ENCODE data around the gene SLC44A4.

The SLC44A4 gene

GRCh38 chr6:31927242-31927862, 48.6 kb upstream of the SLC44A4 start, which contains the start of gene C2:
TSS of gene C2 (plus strand) at chr6:31927717. CDS start at chr6:31927753, 36 bp downstream.
- H3K27ac ChIP-seq (ENCODE audit: low read length), result no peak within 1 kb of the TSS
- no peaks in the 10 kb centered on the region for H3K27me3 ChIP-seq (replicated peaks; ENCODE audit: insufficient read depth, low read length)
- TF ChIP-seq EZH2 (optimal IDR thresholded peaks at IDR 0.05; ENCODE audit: low read depth, low read length) (no peak), EZH2phosphoT487 (IDR thresholded peaks at IDR 0.05; ENCODE audit: low read length) (no peak), CTCF (IDR thresholded peaks at IDR 0.05; ENCODE audit: low read length) (no peak)
- H3K4me2 ChIP-seq (ENCODE audit: low read depth, low read length), result peak within 1 kb of the TSS; percentile 31
- no peaks in the 10 kb centered on the region for H3K9me2 ChIP-seq (replicated peaks; ENCODE audit: insufficient read depth, low read length)
- no peaks in the 10 kb centered on the region for H3K36me3 ChIP-seq (replicated peaks; ENCODE audit: insufficient read depth, low read length)
- H2AFZ ChIP-seq (ENCODE audit: low read length), result peak within 1 kb of the TSS; percentile 78
- H3K4me3 ChIP-seq (ENCODE audit: low read length), result peak within 1 kb of the TSS; percentile 28; the same call in 1 of the 2 replicates
- H3K79me2 ChIP-seq (ENCODE audit: low read length), result no peaks in the 10 kb centered on the region
- H4K20me1 ChIP-seq (ENCODE audit: insufficient read depth, low read length), result no peaks in the 10 kb centered on the region
- H3K4me1 ChIP-seq (ENCODE audit: low read length), result no peaks in the 10 kb centered on the region
- no peaks in the 10 kb centered on the region for H3K9me3 ChIP-seq (replicated peaks; ENCODE audit: insufficient read depth, low read length)
- H3K9ac ChIP-seq (ENCODE audit: low read length), result no peak within 1 kb of the TSS
- DNase-seq, result no peak
- no peaks in the 10 kb centered on the region for H3F3A ChIP-seq (ENCODE audit: insufficient read depth, low read length)

- no peak for DNase-seq
- Histone ChIP-seq H2AFZ (ENCODE audit: low read length) (no peak overlapping the region), H3K79me2 (ENCODE audit: low read length) (no peaks in the 10 kb centered on the region), H3K4me3 (ENCODE audit: low read length) (no peak overlapping the region), H3K9me2 (replicated peaks; ENCODE audit: insufficient read depth, low read length) (no peaks in the 10 kb centered on the region), H3F3A (ENCODE audit: insufficient read depth, low read length) (no peaks in the 10 kb centered on the region), H4K20me1 (ENCODE audit: insufficient read depth, low read length) (no peaks in the 10 kb centered on the region), H3K9ac (ENCODE audit: low read length) (no peak overlapping the region), H3K4me2 (ENCODE audit: low read depth, low read length) (no peak overlapping the region), H3K4me1 (ENCODE audit: low read length) (no peaks in the 10 kb centered on the region), H3K27me3 (replicated peaks; ENCODE audit: insufficient read depth, low read length) (no peaks in the 10 kb centered on the region), H3K27ac (ENCODE audit: low read length) (no peak overlapping the region), H3K9me3 (replicated peaks; ENCODE audit: insufficient read depth, low read length) (no peaks in the 10 kb centered on the region), H3K36me3 (replicated peaks; ENCODE audit: insufficient read depth, low read length) (no peaks in the 10 kb centered on the region)
- no peak for TF ChIP-seq EZH2 (optimal IDR thresholded peaks at IDR 0.05; ENCODE audit: low read depth, low read length)
- no peak; the same call in 1 of the 2 replicates for TF ChIP-seq CTCF (IDR thresholded peaks at IDR 0.05; ENCODE audit: low read length)
These were observed 44.1 kb upstream of the SLC44A4 start for GRCh38 chr6:31922942-31923341.

- Histone ChIP-seq H3K4me3 (ENCODE audit: low read length) (no peak overlapping the region), H3K4me2 (ENCODE audit: low read depth, low read length) (no peak overlapping the region), H4K20me1 (ENCODE audit: insufficient read depth, low read length) (no peaks in the 10 kb centered on the region), H2AFZ (ENCODE audit: low read length) (no peak overlapping the region), H3K9me2 (replicated peaks; ENCODE audit: insufficient read depth, low read length) (no peaks in the 10 kb centered on the region), H3K9ac (ENCODE audit: low read length) (no peak overlapping the region), H3K9me3 (replicated peaks; ENCODE audit: insufficient read depth, low read length) (no peaks in the 10 kb centered on the region), H3F3A (ENCODE audit: insufficient read depth, low read length) (no peaks in the 10 kb centered on the region), H3K27me3 (replicated peaks; ENCODE audit: insufficient read depth, low read length) (no peaks in the 10 kb centered on the region), H3K4me1 (ENCODE audit: low read length) (no peaks in the 10 kb centered on the region), H3K79me2 (ENCODE audit: low read length) (no peaks in the 10 kb centered on the region), H3K27ac (ENCODE audit: low read length) (no peak overlapping the region), H3K36me3 (replicated peaks; ENCODE audit: insufficient read depth, low read length) (no peaks in the 10 kb centered on the region)
- TF ChIP-seq EZH2phosphoT487 (IDR thresholded peaks at IDR 0.05; ENCODE audit: low read length) (no peak), CTCF (IDR thresholded peaks at IDR 0.05; ENCODE audit: low read length) (no peak), EZH2 (optimal IDR thresholded peaks at IDR 0.05; ENCODE audit: low read depth, low read length) (no peak)
- DNase-seq, result no peak
These were observed 42.0 kb upstream of the SLC44A4 start for GRCh38 chr6:31920811-31921210.

Data from MM.1S (cell line).